Activated CD4-positive, alpha-beta memory T cell treated with anti-CD3 and anti-CD28 coated beads, Interleukin-2, amount 10 ng/mL, durations not matched to agents 7 days and 5 days (primary cell): ENCODE data around the gene TP53BP2. TPM values are rescaled to one million over a fixed set of nuclear protein-coding genes. Genes with fewer than 3 reads are reported as not detected.

Experiments
- CTCF ChIA-PET: fragments of 350-600 bp; sonication (Branson Sonifier 250); formaldehyde crosslinking; loops from one replicate; lab custom pipeline; 2021; ENCODE audit warnings: antibody characterized with exemption, inconsistent platforms; lab: Charles Lee
- POLR2A ChIA-PET: fragments of 350-600 bp; sonication (Branson Sonifier 250); formaldehyde crosslinking; loops from one replicate; lab custom pipeline; 2021; ENCODE audit warnings: antibody characterized with exemption; lab: Charles Lee
- DNase-seq: peaks from one replicate; pipeline ENCODE4 v3.0.0-alpha.2; 2020
- H3K27ac Mint-ChIP-seq: one replicate; pipeline ENCODE4 v1.8.0; 2021; ENCODE audit warnings: mild to moderate bottlenecking, mixed read lengths
- H3K27me3 Mint-ChIP-seq: one replicate; pipeline ENCODE4 v1.8.0; 2021; ENCODE audit warnings: mixed read lengths
- H3K36me3 Mint-ChIP-seq: one replicate; pipeline ENCODE4 v1.8.0; 2021; ENCODE audit warnings: low read depth, mixed read lengths
- H3K4me1 Mint-ChIP-seq: one replicate; pipeline ENCODE4 v1.8.0; 2021; ENCODE audit warnings: mixed read lengths
- H3K4me3 Mint-ChIP-seq: one replicate; pipeline ENCODE4 v1.8.0; 2021; ENCODE audit warnings: mild to moderate bottlenecking, mixed read lengths
- H3K9me3 Mint-ChIP-seq: one replicate; pipeline ENCODE4 v1.8.0; 2021; ENCODE audit warnings: mixed read lengths
- total RNA-seq, 2 experiments: library from RNA; stranded (reverse); gene quantifications; one replicate each; pipeline ENCODE4 v1.2.3, GENCODE V29; 2021

The TP53BP2 gene
- total RNA-seq, 2 experiments from 2014 or later = 34.4 to 36.0 TPM

DNA sequence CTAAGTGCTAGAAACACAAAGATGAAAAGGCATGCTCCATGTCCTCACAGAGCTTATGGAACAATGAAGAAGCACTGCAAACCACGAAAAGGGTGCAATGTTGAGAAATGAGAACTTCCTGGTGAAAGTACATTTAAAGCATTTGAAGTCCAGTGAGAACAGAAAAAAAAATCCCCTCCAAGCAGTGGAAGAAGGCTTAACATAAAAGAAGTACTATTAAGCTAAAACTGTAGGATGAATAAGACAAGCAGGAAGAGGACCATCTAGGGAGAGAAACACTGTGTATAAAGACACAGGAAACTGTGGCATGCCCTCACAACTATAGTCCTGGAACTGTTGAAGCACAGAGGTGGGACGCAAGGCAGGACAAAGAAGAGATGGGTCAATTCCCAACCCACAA, 10.0 kb downstream of the TP53BP2 start:
- ChIA-PET CTCF (interaction anchor here (2.2 kb wide), 1 partner anchor 9 kb away, joined by 8 read pairs; no protein-coding TSS in a partner anchor), POLR2A (interaction anchor here (0.6 to 6.3 kb wide), 2 partner anchors 10 to 1609 kb away, joined by 3 to 96 read pairs; partner anchors contain the start of gene TP53BP2)
- Mint-ChIP-seq H3K4me1 (peaks cover 40% of the 10 kb centered on the region), H3K9me3 (no peaks in the 10 kb centered on the region), H3K36me3 (peaks cover 3% of the 10 kb centered on the region), H3K27ac (no peak overlapping the region), H3K27me3 (no peaks in the 10 kb centered on the region), H3K4me3 (no peak overlapping the region)
- DNase-seq = no peak

GRCh38 chr1:223834660-223835263, 11.0 kb downstream of the TP53BP2 start:
- no peaks in the 10 kb centered on the region for H3K36me3 Mint-ChIP-seq
- H3K9me3 Mint-ChIP-seq = no peaks in the 10 kb centered on the region
- no peak overlapping the region for H3K27ac Mint-ChIP-seq
- H3K27me3 Mint-ChIP-seq = no peaks in the 10 kb centered on the region
- ChIA-PET POLR2A (interaction anchor here (6.3 kb wide), 1 partner anchor 11 kb away, joined by 96 read pairs; the partner anchor contains the start of gene TP53BP2), CTCF (interaction anchor here (2.2 kb wide), 1 partner anchor 10 kb away, joined by 8 read pairs; no protein-coding TSS in a partner anchor)
- peaks cover 37% of the 10 kb centered on the region for H3K4me1 Mint-ChIP-seq
- no peak for DNase-seq
- H3K4me3 Mint-ChIP-seq = no peak overlapping the region

- no peaks in the 10 kb centered on the region for H3K27me3 Mint-ChIP-seq
- ChIA-PET POLR2A (interaction anchor here (0.6 to 6.3 kb wide), 3 partner anchors 9 to 15 kb away, joined by 3 to 96 read pairs (median 3); partner anchors contain the start of gene TP53BP2), CTCF (interaction anchor here (1.9 kb wide), 1 partner anchor 10 kb away, joined by 12 read pairs; the partner anchor contains the start of gene TP53BP2)
- no peaks in the 10 kb centered on the region for H3K36me3 Mint-ChIP-seq
- no peak overlapping the region for H3K4me3 Mint-ChIP-seq
- DNase-seq = no peak
- peaks cover 39% of the 10 kb centered on the region for H3K4me1 Mint-ChIP-seq
- H3K9me3 Mint-ChIP-seq = no peaks in the 10 kb centered on the region
- no peak overlapping the region for H3K27ac Mint-ChIP-seq
Observed at GRCh38 chr1:223833948-223834347, 11.8 kb downstream of the TP53BP2 start.

DNA sequence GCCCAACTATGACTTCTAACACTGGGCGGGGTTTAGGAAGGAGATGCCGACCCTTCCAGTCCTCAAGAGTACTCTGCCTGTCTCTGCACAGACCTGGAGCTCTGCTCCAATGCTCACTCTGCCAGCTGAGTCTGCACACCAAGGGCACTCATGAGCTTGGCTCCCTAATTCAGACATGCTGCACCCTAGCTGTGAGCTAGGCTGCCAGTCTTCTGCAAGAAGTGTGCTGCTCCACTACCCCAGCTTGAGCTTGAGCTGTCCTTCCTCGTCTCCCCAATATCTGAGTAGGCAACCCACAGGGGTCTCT, 13.2 kb downstream of the TP53BP2 start:
- no peak for DNase-seq
- Mint-ChIP-seq H3K4me1 (peaks cover 30% of the 10 kb centered on the region), H3K9me3 (no peaks in the 10 kb centered on the region), H3K27ac (peak overlapping the region; percentile 70), H3K4me3 (no peak overlapping the region), H3K36me3 (peaks cover 6% of the 10 kb centered on the region), H3K27me3 (no peaks in the 10 kb centered on the region)
- ChIA-PET CTCF (interaction anchor here (1.9 kb wide), 1 partner anchor 11 kb away, joined by 12 read pairs; the partner anchor contains the start of gene TP53BP2), POLR2A (interaction anchor here (0.9 to 6.3 kb wide), 3 partner anchors 10 to 21 kb away, joined by 4 to 96 read pairs (median 5); partner anchors contain the start of gene TP53BP2)

GRCh38 chr1:223831755-223832636, 13.8 kb downstream of the TP53BP2 start:
- Mint-ChIP-seq H3K27me3 (no peaks in the 10 kb centered on the region), H3K4me1 (peaks cover 30% of the 10 kb centered on the region), H3K9me3 (no peaks in the 10 kb centered on the region), H3K27ac (peak overlapping the region; percentile 70), H3K4me3 (peak overlapping the region; percentile 6), H3K36me3 (peaks cover 10% of the 10 kb centered on the region)
- POLR2A ChIA-PET = interaction anchor here (1.1 to 6.3 kb wide), 3 partner anchors 10 to 14 kb away, joined by 5 to 96 read pairs (median 7); partner anchors contain the start of gene TP53BP2
- no peak for DNase-seq
- CTCF ChIA-PET = interaction anchor here (1.9 kb wide), 1 partner anchor 12 kb away, joined by 12 read pairs; the partner anchor contains the start of gene TP53BP2

DNA sequence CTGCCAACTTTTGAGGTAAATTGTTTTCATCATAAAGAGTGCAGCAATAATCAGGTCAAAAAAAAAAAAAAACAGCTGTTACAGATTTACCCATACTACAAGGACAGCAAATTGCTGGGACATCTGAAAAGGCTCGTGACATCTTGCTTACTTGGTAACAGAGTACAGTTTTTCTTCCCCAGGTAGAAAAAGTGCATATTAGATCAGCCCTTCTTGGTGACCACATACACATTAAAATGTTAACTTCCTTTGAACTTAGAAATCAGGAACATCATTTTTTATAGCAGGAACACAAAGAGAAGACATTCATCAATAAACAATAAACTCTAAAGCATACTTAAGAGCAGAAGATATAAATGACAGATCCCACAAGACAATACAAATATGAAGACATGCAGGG, 16.1 kb downstream of the TP53BP2 start:
- H3K4me1 Mint-ChIP-seq = peaks cover 54% of the 10 kb centered on the region
- H3K27ac Mint-ChIP-seq = no peak overlapping the region
- no peaks in the 10 kb centered on the region for H3K27me3 Mint-ChIP-seq
- POLR2A ChIA-PET = no interaction called here
- no peak overlapping the region for H3K4me3 Mint-ChIP-seq
- CTCF ChIA-PET = interaction anchor here (1.1 kb wide), 1 partner anchor 17 kb away, joined by 3 read pairs; no protein-coding TSS in a partner anchor
- DNase-seq = no peak
- H3K9me3 Mint-ChIP-seq = no peaks in the 10 kb centered on the region
- H3K36me3 Mint-ChIP-seq = peaks cover 10% of the 10 kb centered on the region

DNA sequence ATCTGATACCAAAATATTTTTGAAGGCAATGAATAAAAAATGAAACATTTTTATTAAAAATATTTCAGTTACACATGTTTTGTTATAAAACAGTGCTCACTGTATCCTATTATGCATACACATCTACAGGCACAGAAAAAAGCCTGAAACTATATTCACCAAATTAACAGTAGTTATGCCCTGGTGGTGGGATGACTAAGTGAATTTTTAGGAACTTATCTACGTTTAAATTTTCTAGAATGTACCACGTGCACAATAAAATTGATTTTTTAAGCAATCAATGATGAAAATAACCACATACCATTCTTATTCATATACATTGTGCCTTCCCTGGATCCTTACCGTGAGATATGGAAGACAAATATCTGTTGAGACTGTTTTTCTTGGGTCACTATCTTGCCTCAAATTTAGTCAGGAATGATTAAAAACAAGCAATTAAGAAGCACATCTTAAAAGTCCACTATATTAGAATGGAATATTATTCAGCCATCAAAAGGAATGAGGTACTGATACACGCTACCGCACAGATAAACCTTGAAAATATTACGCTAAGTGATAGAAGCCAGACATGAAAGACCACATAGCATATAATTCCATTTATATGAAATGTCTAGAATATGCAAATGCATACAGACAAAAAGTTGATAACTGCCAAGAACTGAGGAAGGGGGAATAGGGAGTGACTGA, 17.4 kb downstream of the TP53BP2 start:
- Mint-ChIP-seq H3K36me3 (peaks cover 10% of the 10 kb centered on the region), H3K4me1 (peaks cover 59% of the 10 kb centered on the region), H3K27ac (no peak overlapping the region), H3K9me3 (no peaks in the 10 kb centered on the region), H3K27me3 (no peaks in the 10 kb centered on the region), H3K4me3 (no peak overlapping the region)
- ChIA-PET POLR2A (interaction anchor here (0.6 kb wide), 1 partner anchor 17 kb away, joined by 3 read pairs; the partner anchor contains the start of gene TP53BP2), CTCF (interaction anchor here (0.8 kb wide), 1 partner anchor 79 kb away, joined by 3 read pairs; no protein-coding TSS in a partner anchor)
- no peak for DNase-seq

GRCh38 chr1:223827193-223827663, 18.5 kb downstream of the TP53BP2 start:
- no peak for DNase-seq
- H3K27ac Mint-ChIP-seq = no peak overlapping the region
- POLR2A ChIA-PET = interaction anchor here (4.9 kb wide), 1 partner anchor 18 kb away, joined by 34 read pairs; the partner anchor contains the start of gene TP53BP2
- H3K4me1 Mint-ChIP-seq = peaks cover 55% of the 10 kb centered on the region
- peaks cover 10% of the 10 kb centered on the region for H3K36me3 Mint-ChIP-seq
- no peaks in the 10 kb centered on the region for H3K9me3 Mint-ChIP-seq
- CTCF ChIA-PET = no interaction called here
- H3K27me3 Mint-ChIP-seq = no peaks in the 10 kb centered on the region
- no peak overlapping the region for H3K4me3 Mint-ChIP-seq

DNA sequence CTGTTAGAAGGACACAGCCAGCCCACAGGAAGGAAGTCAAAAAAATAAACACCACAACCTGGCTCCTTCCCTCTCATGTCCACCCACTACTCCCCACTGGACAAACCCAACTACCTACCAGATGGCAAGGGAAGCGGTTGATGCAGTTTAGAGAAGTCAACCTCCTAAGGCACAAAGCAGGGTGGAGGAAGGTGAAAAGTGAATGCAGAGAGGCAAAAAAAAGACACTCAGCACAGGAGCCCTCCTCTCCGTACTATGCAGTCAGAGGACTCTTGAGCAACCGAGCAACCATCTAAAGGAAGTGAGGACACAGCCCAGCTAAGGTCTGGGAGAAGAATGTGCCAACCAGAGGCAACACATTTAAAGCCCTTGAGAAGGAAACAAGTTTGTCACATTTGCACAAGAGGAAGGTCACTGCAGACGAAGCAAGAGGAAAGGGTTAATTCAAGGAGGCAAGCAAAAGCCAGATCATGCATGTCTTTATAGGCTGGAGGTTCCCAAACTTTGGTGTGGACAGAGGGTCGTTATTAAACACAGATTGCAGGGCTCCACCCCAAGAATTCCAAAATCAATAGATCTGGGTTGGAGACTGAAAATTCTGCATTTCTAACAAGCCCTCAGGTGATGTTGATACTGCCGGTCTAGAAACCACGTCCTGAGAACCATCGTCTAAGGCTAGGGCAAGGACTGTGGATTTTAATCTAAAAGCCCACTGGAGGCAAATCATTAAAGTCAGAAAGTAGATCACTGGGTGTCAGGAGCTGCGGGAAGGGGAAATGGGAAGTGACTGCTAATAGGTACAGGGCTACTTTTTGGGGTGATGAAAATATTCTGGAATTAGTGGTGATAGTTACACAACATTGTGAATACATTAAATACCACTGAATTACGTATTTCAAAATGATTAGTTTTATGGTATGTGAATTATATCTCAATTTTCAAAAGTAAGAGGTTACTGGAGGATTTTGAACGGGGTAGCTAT, 19.7 kb downstream of the TP53BP2 start:
- Mint-ChIP-seq H3K4me1 (peaks cover 47% of the 10 kb centered on the region), H3K9me3 (no peaks in the 10 kb centered on the region), H3K4me3 (no peak overlapping the region), H3K27me3 (no peaks in the 10 kb centered on the region), H3K27ac (no peak overlapping the region), H3K36me3 (peaks cover 14% of the 10 kb centered on the region)
- no peak for DNase-seq
- ChIA-PET CTCF (no interaction called here), POLR2A (interaction anchor here (4.9 kb wide), 1 partner anchor 20 kb away, joined by 34 read pairs; the partner anchor contains the start of gene TP53BP2)

DNA sequence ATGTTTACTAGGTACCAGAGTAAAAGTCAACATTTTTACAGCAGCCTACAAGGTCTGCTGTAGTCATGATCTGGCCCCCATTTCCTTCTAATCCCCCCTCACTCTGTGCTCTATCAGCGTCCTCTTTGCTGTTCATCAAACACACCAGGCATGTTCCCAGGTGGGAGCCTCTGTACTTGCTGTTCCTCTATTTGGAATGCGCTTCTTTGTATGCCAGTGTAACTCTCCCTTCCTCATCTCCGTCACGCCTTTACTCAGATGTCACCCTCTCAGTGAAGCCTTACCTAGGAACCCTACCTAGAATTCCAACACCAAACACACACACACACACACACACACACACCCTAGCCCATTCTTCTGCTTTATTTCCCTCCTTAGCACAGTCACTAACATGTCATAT, 21.0 kb downstream of the TP53BP2 start:
- no peaks in the 10 kb centered on the region for H3K9me3 Mint-ChIP-seq
- H3K4me1 Mint-ChIP-seq = peaks cover 46% of the 10 kb centered on the region
- CTCF ChIA-PET = interaction anchor here (1.1 to 1.5 kb wide), 3 partner anchors 13 to 226 kb away, joined by 4 read pairs; partner anchors contain the start of gene TP53BP2
- H3K36me3 Mint-ChIP-seq = peaks cover 24% of the 10 kb centered on the region
- H3K27me3 Mint-ChIP-seq = no peaks in the 10 kb centered on the region
- no peak overlapping the region for H3K4me3 Mint-ChIP-seq
- H3K27ac Mint-ChIP-seq = no peak overlapping the region
- no peak for DNase-seq
- POLR2A ChIA-PET = interaction anchor here (0.9 to 4.9 kb wide), 3 partner anchors 21 to 49 kb away, joined by 3 to 34 read pairs (median 4); partner anchors contain the start of gene TP53BP2

DNA sequence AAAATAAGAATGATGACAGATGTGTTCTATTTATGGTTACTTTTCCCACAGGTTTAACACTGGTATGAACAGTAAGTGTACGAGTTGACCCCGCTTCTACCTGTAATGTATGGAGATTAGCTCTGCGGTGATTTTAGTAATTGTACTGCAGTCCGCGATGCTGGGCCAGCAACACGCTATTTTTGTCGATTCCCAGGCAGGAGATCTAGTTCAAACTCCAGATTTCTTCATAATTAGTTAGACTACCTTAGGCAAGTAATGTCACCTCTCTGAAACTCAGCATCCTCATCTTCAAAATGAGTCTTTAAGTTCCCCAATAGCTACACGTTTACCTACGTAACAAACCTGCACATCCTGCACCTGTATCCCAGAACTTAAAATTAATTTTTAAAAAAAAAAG, 21.5 kb downstream of the TP53BP2 start:
- Mint-ChIP-seq H3K4me1 (peaks cover 44% of the 10 kb centered on the region), H3K9me3 (no peaks in the 10 kb centered on the region), H3K4me3 (no peak overlapping the region), H3K27ac (no peak overlapping the region), H3K27me3 (no peaks in the 10 kb centered on the region), H3K36me3 (peaks cover 25% of the 10 kb centered on the region)
- ChIA-PET CTCF (interaction anchor here (1.0 to 1.5 kb wide), 4 partner anchors 13 to 227 kb away, joined by 3 to 4 read pairs (median 4); partner anchors contain the start of gene TP53BP2), POLR2A (interaction anchor here (0.9 to 4.9 kb wide), 3 partner anchors 21 to 48 kb away, joined by 3 to 34 read pairs (median 4); partner anchors contain the start of gene TP53BP2)
- DNase-seq = no peak
